Uterus (tissue), 4 donors: Measurements from ENCODE around the gene SNRNP70. TPM values are rescaled to one million over a fixed set of nuclear protein-coding genes. Genes with fewer than 3 reads are reported as not detected.
A peak's percentile ranks its signal among the peaks of the same experiment; 100 is the strongest.

ENCODE experiments used
- DNase-seq, 2 donors: peaks; one replicate each; pipeline ENCODE4 v3.0.0-alpha.2; 2019 to 2020
- H3K27ac ChIP-seq, 2 donors: fragments of 200-600 bp; sonication (generic); 1 replicate in 1 of 2; 2 replicates in 1 of 2; pipeline ENCODE4 v1.5.1; 2016 to 2018
- H3K27me3 ChIP-seq, 2 donors: fragments of 200-600 bp; sonication (generic); one replicate each; pipeline ENCODE4 v1.5.1; 2018 to 2019; ENCODE audit warnings: control low read depth in 1 of 2
- H3K36me3 ChIP-seq, 2 donors: fragments of 200-600 bp; sonication (generic); one replicate each; pipeline ENCODE4 v1.5.1; 2019; ENCODE audit warnings: control low read depth in 1 of 2
- H3K4me1 ChIP-seq, 2 donors: fragments of 200-600 bp; sonication (generic); one replicate each; pipeline ENCODE4 v1.5.1; 2018 to 2019; ENCODE audit warnings: control low read depth in 1 of 2
- H3K4me3 ChIP-seq, 2 donors: fragments of 200-600 bp; sonication (generic); 1 replicate in 1 of 2; 2 replicates in 1 of 2; pipeline ENCODE4 v1.5.1; 2018 to 2019; ENCODE audit warnings: mild to moderate bottlenecking in 1 of 2
- H3K9me3 ChIP-seq, 2 donors: fragments of 200-600 bp; sonication (generic); one replicate each; pipeline ENCODE4 v1.5.1; 2019; ENCODE audit warnings: control low read depth in 1 of 2
- POLR2A ChIP-seq, 2 donors: fragments of 450-650 bp; IDR thresholded peaks; one replicate each; pipeline ENCODE4 v1.6.1; 2016; ENCODE audit warnings: antibody characterized with exemption in 2 of 2, mild to moderate bottlenecking in 1 of 2, moderate library complexity in 1 of 2
- intact Hi-C: fragments of 100-400 bp; cut with DNase I; formaldehyde crosslinking; loops from one replicate; pipeline ENCODE4 v1.15.1; 2023; ENCODE audit warnings: low total_unique reads
- total RNA-seq, 4 donors: library from RNA; depleted of rRNA in 3 of 4; stranded (reverse); fragments of >200 nt in 3 of 4; gene quantifications; one replicate each; pipeline versions ENCODE4 v1.1.0 to v1.2.4, GENCODE V29; 2014 to 2023
- TF ChIP-seq, protein P1 (sequence below), 4 experiments: fragments of 200-600 bp in 2 of 4; fragments of 450-650 bp in 2 of 4; sonication (generic) in 2 of 4; IDR thresholded peaks; one replicate each; pipeline ENCODE4 v1.5.1; 2016 to 2019; ENCODE audit warnings: antibody characterized with exemption in 4 of 4, mild to moderate bottlenecking in 2 of 4, moderate library complexity in 1 of 4
- donor health status: DM: yes; HTN: yes; CAD: no.

Gene SNRNP70
- total RNA-seq, 4 donors from 2014 or later: 196 to 462 (median 289) TPM

GRCh38 chr19:49101160-49101559, 15.9 kb downstream of the SNRNP70 start:
- intact Hi-C loops: no loop called here
- Histone ChIP-seq H3K36me3 (no peaks in the 10 kb centered on the region), H3K4me1 (no peaks in the 10 kb centered on the region), H3K9me3 (no peaks in the 10 kb centered on the region), H3K27ac (no peak overlapping the region), H3K4me3 (no peak overlapping the region), H3K27me3 (no peaks in the 10 kb centered on the region)
- no peak for TF ChIP-seq POLR2A (IDR thresholded peaks at IDR 0.05)
- TF ChIP-seq, protein P1, sequence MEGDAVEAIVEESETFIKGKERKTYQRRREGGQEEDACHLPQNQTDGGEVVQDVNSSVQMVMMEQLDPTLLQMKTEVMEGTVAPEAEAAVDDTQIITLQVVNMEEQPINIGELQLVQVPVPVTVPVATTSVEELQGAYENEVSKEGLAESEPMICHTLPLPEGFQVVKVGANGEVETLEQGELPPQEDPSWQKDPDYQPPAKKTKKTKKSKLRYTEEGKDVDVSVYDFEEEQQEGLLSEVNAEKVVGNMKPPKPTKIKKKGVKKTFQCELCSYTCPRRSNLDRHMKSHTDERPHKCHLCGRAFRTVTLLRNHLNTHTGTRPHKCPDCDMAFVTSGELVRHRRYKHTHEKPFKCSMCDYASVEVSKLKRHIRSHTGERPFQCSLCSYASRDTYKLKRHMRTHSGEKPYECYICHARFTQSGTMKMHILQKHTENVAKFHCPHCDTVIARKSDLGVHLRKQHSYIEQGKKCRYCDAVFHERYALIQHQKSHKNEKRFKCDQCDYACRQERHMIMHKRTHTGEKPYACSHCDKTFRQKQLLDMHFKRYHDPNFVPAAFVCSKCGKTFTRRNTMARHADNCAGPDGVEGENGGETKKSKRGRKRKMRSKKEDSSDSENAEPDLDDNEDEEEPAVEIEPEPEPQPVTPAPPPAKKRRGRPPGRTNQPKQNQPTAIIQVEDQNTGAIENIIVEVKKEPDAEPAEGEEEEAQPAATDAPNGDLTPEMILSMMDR (IDR thresholded peaks at IDR 0.05): no peak
- no peak for DNase-seq

DNA sequence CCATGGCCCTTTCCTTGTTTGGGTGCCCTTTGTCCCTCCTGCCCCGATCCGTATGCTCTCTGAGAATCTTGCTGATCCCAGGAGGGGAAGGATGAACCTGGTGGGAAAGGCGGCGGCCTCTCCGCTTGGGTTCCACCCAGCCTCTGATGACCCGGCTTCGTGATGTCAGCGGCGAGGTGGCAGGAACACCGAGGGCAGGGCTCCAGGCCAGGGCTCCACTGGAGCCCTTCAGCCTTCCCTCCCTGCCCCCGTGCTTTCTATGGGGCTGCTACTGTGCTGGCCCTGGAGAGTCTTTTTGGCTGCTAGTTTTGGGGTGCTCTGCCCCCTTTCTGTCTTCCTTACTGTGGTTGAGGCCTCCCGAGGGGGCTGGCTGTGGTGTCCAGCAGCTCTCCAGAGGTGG, 17.1 kb downstream of the SNRNP70 start:
- no peaks in the 10 kb centered on the region for H3K27me3 ChIP-seq
- no peaks in the 10 kb centered on the region for H3K36me3 ChIP-seq
- intact Hi-C loops: no loop called here

GRCh38 chr19:49103331-49104085, 18.3 kb downstream of the SNRNP70 start:
- H3K27me3 ChIP-seq: no peaks in the 10 kb centered on the region
- H3K4me3 ChIP-seq: no peak overlapping the region
- no peak for TF ChIP-seq POLR2A (IDR thresholded peaks at IDR 0.05)
- H3K27ac ChIP-seq: no peak overlapping the region
- intact Hi-C loops: no loop called here
- no peaks in the 10 kb centered on the region for H3K4me1 ChIP-seq
- DNase-seq: no peak
- H3K9me3 ChIP-seq: no peaks in the 10 kb centered on the region
- H3K36me3 ChIP-seq: no peaks in the 10 kb centered on the region

More for the DNA sequence above, 17.1 kb downstream of the SNRNP70 start:
- Histone ChIP-seq H3K4me3 (no peak overlapping the region), H3K27ac (no peak overlapping the region), H3K4me1 (no peaks in the 10 kb centered on the region), H3K9me3 (no peaks in the 10 kb centered on the region)
- TF ChIP-seq, protein P1 (IDR thresholded peaks at IDR 0.05): no peak
- TF ChIP-seq POLR2A (IDR thresholded peaks at IDR 0.05): no peak
- DNase-seq: no peak

DNA sequence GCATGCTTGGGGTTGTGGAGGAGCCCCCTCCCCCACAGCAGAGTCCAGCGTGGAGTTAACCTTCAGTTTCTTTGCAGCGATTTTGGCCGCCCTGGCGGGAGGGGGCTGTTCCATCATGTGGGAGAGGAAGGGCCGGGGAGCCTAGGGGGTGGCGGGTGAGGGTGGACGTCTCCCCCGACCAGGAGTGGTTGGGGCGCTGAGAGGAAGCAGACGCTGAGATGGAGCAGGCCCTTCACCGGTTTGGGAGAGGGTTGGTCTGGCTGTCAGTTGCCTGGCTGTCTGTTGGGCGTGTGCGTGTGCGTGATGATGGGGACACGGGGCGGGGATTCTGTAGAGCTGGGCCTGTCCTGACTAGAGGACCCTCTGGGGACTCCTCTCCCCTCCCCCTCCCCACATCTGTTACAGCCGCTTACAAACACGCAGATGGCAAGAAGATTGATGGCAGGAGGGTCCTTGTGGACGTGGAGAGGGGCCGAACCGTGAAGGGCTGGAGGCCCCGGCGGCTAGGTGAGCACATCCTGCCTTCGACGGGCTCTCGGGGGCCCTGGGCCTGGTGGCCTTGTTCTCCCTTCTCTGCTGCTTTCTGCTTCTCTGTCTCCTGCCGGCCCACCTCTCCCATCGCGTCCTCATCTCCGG, 19.1 kb downstream of the SNRNP70 start:
- Histone ChIP-seq H3K27ac (no peak overlapping the region), H3K9me3 (no peaks in the 10 kb centered on the region), H3K4me3 (no peak overlapping the region), H3K4me1 (no peaks in the 10 kb centered on the region), H3K36me3 (no peaks in the 10 kb centered on the region), H3K27me3 (no peaks in the 10 kb centered on the region)
- TF ChIP-seq, protein P1 (IDR thresholded peaks at IDR 0.05): no peak
- no peak for TF ChIP-seq POLR2A (IDR thresholded peaks at IDR 0.05)
- no peak for DNase-seq
- intact Hi-C loops: no loop called here

DNA sequence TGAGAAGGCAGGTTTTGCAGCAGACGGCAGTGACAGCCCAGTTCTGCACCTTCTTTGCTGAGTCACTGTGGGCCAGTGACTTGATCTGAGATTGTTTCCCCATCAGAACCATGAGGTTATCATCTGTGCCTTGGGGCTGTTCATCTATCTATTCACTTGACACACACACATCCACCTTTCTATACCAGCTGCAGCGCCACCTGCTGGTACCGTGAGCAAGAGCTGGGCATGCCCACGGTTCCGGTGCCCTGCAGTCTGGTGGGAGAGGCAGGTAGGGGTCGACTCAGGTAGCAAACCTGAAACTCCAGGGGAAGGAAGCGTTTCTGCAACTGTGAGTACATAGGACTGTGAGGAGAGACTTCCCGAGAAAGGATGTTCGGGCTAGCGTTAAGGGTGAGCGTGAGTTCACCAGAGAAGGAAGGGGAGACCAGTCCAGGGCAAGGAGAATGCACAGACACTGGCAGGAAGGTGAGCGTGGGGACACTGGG, 21.4 kb downstream of the SNRNP70 start:
- no peaks in the 10 kb centered on the region for H3K4me1 ChIP-seq
- no peak overlapping the region for H3K27ac ChIP-seq
- H3K36me3 ChIP-seq: no peaks in the 10 kb centered on the region
- no peak for TF ChIP-seq POLR2A (IDR thresholded peaks at IDR 0.05)
- TF ChIP-seq, protein P1 (IDR thresholded peaks at IDR 0.05): peak; percentile 42 to 56 (median 50)
- no peaks in the 10 kb centered on the region for H3K27me3 ChIP-seq
- no peaks in the 10 kb centered on the region for H3K9me3 ChIP-seq
- intact Hi-C loops: no loop called here
- DNase-seq: no peak
- no peak overlapping the region for H3K4me3 ChIP-seq
